GM21786 (cell line): ENCODE measurements around the gene SLX1A.
"Not testable (repeated sequence)": the region's sequence is repeated elsewhere in the genome, so short reads cannot be mapped to it uniquely, and the experiment has no call there.

Source experiments
- ATAC-seq: cut with Tn5 transposase; IDR thresholded peaks from one replicate; pipeline ENCODE4 v1.9.1; 2021; ENCODE audit not compliant: unreplicated experiment

The SLX1A gene

GRCh38 chr16:30217082-30217481 is 23.4 kb downstream of the SLX1A start:
- not testable (repeated sequence) for ATAC-seq
